Measurements from ENCODE around the gene PUM1.
"Not testable (repeated sequence)": the region's sequence is repeated elsewhere in the genome, so short reads cannot be mapped to it uniquely, and the experiment has no call there.

The PUM1 gene, protein sequence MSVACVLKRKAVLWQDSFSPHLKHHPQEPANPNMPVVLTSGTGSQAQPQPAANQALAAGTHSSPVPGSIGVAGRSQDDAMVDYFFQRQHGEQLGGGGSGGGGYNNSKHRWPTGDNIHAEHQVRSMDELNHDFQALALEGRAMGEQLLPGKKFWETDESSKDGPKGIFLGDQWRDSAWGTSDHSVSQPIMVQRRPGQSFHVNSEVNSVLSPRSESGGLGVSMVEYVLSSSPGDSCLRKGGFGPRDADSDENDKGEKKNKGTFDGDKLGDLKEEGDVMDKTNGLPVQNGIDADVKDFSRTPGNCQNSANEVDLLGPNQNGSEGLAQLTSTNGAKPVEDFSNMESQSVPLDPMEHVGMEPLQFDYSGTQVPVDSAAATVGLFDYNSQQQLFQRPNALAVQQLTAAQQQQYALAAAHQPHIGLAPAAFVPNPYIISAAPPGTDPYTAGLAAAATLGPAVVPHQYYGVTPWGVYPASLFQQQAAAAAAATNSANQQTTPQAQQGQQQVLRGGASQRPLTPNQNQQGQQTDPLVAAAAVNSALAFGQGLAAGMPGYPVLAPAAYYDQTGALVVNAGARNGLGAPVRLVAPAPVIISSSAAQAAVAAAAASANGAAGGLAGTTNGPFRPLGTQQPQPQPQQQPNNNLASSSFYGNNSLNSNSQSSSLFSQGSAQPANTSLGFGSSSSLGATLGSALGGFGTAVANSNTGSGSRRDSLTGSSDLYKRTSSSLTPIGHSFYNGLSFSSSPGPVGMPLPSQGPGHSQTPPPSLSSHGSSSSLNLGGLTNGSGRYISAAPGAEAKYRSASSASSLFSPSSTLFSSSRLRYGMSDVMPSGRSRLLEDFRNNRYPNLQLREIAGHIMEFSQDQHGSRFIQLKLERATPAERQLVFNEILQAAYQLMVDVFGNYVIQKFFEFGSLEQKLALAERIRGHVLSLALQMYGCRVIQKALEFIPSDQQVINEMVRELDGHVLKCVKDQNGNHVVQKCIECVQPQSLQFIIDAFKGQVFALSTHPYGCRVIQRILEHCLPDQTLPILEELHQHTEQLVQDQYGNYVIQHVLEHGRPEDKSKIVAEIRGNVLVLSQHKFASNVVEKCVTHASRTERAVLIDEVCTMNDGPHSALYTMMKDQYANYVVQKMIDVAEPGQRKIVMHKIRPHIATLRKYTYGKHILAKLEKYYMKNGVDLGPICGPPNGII

DNA sequence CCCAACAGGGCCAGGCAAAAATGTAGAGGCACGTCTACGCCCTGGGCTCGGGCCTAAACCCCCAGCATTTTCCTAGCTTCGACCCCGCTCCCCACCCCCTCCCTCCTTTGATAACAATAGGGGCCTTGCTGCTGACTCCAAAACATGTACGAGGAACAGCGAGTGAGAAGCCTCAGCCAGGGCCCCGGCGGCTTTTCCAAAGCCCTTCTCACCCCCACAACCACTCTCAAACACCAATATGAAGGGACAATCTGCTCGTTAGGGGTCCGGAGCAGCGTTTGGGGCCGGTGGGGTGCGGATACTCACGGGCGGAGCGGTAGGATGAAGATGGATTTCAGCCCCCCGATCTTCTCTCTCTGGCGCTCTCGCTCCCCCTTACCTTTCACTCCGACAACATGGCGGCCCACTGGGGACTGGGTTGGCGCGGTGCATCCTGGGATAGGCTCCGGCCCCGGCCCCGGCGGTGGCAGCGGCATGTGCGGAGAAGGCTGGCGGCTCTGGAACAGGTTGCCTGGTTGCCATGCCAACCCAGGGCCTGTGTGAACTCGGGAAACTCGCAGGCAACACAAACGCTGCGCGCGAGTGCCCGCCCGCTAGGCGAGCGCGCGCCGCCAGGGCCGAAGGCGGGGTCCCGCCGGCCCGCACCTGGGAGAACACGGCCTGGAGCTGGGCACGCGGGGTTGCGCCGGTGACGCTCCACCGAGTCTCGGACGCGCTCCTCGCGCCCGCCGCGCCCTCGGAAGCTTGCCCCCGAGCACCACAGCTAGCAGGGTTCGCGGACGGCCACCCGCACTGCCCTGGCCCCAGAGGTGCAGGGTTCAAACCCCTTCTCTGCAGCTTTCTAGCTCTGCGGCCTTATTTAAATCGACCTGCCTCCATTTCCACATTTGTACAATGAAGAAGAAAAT, at the start of gene PUM1:
TSS of gene PUM1 (minus strand) at position 408 of the 908 bp plus-strand sequence. CDS start 6,151 bp downstream, outside the sequence.
- in situ Hi-C loops (cut with MboI; ENCODE audit: low sequenced_read_pairs) = no loop called here

DNA sequence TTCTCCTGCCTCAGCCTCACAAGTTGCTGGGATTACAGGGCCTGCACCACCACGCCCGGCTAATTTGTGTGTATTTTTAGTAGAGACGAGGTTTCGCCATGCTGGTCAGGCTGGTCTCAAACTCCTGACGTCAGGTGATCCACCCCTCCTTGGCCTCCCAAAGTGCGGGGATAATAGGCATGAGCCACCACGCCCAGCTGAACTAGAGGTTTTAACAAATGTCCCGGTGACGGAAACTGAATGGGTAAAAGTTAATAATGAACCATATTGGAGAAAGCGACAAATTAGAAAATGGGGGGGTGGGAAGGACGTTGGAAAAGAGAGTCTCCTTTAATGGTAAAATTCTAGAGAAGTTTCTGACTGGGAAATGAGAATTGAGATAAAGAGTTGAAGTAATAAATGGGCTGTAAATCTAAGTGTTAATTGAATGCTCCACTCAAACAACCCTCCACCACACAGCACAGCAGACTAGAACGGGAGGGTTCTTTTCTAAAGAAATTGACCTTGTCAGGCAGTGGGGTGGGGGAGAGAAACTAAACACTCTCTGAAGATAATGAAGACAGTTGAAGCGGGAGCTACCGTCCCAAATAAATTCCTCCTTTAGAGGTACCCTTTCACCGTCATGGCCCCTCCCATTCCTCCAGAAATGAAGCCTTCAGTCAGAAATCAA, 46.9 kb upstream of the PUM1 start:
- in situ Hi-C loops (cut with MboI; ENCODE audit: low sequenced_read_pairs) = no loop called here

DNA sequence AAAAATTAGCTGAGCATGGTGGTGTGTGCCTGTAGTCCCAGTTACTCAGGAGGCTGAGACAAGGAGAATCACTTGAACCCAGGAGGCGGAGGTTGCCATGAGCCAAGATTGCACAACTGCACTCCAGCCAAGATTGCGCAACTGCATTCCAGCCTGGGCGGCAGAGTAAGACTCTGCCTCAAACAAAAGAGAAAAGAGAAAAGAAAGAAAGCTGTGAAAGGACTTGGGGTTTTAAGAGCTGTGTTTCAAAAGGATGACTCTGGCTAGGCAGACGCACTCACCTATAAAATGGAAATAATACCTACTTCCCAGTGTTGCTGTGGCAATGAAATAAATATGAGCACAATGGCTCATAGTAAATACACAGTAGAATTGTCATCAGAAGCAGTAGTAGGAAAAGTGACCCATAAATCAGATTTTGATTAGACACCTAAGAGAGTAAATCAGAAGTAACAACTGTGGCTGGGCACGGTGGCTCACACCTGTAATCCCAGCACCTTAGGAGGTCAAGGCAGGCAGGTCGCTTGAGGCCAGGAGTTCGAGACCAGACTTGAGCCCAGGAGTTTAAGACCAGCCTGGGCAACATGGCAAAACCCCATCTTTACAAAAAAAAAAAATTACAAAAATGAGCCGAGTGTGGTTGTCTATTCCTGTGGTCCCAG, 45.9 kb upstream of the PUM1 start:
- in situ Hi-C loops (cut with MboI; ENCODE audit: low sequenced_read_pairs) = no loop called here

DNA sequence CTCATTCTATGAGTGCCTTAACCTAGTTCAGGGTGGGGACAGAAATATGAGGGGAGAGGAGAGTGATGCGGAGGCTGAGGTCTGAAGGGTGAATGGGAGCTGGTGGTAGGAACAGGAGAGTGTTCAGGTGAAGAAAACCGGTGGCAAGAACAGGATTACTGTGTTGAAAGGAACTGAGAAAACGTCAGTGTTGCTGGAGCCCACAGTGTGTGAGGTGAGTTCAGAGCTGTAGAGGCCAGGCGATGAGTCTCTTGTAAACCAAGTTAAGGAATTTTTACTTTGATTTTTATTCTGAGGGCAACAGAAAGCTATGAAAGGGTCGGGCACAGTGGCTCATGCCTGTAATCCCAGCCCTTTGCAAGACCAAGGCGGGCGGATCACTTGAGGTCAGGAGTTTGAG, 45.3 kb upstream of the PUM1 start:
- in situ Hi-C loops (cut with MboI; ENCODE audit: low sequenced_read_pairs) = no loop called here

DNA sequence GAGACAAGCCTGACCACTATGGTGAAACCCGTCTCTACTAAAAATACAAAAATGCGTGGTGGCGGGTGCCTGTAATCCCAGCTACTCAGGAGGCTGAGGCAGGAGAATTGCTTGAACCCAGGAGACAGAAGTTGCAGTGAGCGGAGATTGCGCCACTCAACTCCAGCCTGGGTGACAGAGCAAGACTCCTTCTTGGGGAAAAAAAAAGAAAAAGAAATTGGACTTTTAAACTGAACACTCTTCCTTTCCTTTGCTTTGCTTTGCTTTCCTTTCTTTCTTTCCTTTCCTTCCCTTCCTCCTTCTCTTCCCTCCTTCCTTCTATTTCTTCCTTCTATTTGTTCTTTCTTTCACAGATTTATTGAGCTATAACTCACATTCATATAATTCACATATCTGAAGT, 43.3 kb upstream of the PUM1 start:
- in situ Hi-C loops (cut with MboI; ENCODE audit: low sequenced_read_pairs) = no loop called here

DNA sequence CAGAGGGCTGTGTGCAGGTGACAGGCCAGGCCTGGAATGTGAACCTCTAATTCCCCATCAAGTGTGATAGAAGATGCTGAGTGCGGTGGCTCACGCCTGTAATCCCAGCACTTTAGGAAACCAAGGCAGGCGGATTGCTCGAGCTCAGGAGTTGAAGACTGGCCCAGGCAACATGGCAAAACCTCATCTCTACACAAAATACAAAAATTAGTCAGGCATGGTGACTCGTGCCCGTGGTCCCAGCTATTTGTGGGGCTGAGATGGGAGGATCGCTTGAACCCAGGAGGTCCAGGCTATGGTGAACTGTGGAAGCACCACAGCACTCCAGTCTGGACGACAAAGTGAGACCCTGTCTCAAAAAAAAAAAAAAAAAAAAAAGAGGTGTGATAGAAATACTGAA, 40.1 kb upstream of the PUM1 start:
- in situ Hi-C loops (cut with MboI; ENCODE audit: low sequenced_read_pairs) = no loop called here

DNA sequence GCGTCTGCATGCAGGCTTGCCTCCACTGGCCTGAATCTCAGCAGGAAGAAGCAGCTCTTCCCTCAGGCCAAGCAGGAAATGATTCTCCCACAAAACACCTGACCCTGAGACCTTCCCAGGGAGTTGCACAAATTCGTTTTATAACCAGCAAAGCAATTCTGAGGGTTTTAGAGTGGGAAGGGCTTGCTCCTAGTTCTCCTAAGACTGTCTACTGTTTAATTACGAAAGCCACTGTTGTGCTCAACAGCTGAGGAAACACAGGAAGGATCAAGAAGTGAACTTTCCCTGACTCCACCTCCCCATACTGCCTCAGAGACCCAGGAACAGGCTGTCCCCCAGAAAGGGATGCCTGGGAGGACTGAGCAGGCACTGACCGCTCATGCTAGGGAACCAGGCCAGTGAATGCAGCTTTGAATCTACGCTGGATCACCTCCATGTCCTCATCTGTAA, 37.0 kb upstream of the PUM1 start:
- in situ Hi-C loops (cut with MboI; ENCODE audit: low sequenced_read_pairs) = no loop called here

DNA sequence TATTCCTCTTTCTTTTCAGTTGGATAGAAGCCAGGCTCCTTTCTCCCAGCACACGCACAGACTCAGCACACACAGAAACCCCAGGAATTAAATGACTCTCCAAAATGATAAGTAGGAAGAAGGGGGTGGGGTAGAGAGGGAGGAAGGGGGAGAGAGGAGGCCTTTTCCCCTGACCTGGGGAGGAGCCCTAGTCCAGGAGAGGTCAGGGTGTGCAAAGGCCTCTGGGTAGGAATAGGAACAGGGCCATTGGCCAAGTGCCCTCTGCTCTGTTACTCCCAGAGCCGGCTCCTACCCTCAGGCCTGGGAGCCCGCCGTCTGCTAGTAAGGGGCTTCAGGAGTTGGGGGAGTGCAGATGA, 35.6 kb upstream of the PUM1 start:
- in situ Hi-C loops (cut with MboI; ENCODE audit: low sequenced_read_pairs) = no loop called here

DNA sequence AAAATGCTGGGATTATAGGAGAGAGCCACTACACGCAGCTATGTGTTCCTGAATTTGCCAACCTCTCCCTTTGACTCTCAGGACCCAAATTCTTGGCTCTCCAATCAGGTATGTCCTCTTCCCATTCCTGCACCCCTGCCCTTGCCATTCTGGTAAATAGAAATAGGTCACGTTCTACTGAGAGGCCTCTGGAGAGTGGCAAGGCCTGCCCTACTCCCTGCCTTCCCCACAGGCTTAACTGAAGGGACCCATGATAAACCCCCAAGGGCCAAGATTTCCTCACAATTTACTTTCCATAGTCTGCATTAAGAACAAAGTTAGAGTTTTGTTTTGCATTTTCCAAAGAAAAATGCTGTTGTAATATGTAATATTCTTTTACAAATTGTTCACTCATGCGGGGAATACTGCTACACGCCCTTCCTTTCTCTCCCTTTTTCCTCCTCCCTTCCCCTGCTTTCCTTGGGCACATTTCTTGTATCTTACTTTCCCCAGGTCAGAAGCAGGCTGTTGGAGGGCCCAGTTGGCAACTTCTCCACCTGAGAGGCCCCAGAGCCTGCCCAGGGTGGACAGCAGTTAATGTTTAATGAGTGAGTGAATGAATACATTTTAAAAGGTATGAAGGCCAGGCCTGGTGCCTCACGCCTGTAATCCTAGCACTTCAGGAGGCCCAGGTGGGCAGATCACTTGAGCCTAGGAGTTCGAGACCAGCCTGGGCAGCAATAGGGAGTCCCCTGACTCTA, 33.9 kb upstream of the PUM1 start:
- in situ Hi-C loops (cut with MboI; ENCODE audit: low sequenced_read_pairs) = no loop called here

DNA sequence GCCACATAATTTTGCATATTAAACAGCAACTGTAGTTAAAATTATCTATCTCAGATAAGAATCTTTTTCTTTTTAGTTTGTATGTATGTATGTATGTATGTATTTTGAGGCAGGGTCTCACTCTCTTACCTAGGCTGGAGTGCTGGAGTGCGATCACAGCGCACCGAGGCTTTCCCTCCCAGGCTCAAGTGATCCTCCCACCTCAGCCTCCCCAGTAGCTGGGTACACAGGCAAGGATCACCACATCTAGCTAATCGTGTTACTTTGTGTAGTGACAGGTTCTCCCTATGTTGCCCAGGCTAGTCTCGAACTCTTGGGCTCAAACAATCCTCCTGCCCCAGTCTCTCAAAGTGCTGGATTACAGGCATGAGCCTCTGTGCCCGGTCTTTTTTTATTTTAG, 30.5 kb upstream of the PUM1 start:
- in situ Hi-C loops (cut with MboI; ENCODE audit: low sequenced_read_pairs) = no loop called here

DNA sequence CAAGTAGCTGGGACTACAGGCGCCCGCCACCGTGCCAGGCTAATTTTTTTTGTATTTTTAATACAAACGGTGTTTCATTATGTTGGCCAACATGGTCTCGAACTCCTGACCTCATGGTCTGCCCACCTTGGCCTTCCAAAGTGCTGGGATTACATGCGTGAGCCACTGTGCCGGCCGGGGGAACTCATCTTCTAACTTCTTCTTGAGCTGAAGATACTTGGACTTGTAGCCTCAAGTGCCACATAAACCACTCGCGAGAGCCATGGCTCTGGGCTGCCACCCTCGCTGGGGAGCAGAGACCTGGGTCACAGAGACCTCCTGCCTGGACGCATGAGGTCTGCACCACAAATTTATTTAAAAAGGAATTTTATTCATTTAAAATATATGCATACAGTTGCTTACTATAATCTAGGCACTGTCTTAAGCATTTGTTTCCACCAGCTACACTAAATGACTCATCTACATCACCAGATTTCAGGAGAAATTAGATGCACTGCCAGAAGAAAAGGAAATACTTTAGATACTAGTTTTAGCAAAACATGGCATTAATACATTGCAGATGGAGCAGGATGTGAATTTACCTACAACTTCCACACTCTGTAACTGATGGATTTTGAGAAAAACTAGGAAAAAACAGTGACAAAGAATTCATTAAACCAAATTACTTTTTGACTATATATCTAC, 29.9 kb upstream of the PUM1 start:
- in situ Hi-C loops (cut with MboI; ENCODE audit: low sequenced_read_pairs) = no loop called here

DNA sequence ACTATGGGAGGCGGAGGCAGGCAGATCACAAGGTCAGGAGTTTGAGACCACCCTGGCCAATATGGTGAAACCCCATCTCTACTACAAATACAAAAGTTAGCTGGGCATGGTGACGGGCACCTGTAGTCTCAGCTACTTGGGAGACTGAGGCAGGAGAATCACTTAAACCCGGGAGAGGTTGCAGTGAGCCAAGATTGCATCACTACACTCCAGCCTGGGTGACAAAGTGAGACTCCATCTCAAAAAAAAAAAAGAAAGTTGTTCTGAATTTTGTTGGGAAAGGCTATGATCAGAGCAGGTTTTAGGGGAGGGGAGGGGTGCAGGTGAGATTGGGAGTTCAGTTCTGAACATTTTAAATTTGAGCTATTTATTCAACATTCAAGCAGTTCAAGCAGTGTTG, 22.6 kb upstream of the PUM1 start:
- in situ Hi-C loops (cut with MboI; ENCODE audit: low sequenced_read_pairs) = not testable (repeated sequence)

DNA sequence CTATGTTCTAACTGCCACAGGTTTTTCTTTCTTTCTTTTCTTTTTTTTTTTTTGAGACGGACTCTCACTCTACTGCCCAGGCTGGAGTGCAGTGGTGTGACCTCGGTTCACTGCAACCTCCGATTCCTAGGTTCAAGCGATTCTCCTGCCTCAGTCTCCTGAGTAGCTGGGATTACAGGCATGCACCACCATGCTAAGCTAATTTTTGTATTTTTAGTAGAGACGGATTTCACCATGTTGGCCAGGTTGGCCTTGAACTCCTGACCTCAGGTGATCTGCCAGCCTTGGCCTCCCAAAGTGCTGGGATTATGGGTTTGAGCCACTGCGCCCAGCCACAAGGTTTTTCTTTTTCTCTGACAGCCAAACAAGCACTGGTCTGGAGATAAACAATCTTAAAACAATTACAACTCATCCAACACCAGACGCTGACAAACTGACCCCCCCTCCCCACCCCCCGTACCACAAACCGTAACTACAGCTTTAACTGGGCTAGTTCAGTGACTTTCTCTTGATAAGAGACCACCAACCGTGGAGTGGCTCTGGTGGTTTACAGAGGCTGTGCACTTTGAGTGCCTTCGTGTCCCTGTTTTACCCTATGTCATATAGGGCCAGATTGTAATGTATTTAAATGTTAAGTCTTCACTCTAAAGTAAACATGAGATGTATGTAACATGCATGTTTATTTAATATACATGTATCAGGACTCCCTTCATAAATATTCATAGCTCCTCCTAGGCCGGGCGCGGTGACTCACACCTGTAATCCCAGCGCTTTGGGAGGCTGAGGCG, 19.5 kb upstream of the PUM1 start:
- in situ Hi-C loops (cut with MboI; ENCODE audit: low sequenced_read_pairs) = no loop called here

DNA sequence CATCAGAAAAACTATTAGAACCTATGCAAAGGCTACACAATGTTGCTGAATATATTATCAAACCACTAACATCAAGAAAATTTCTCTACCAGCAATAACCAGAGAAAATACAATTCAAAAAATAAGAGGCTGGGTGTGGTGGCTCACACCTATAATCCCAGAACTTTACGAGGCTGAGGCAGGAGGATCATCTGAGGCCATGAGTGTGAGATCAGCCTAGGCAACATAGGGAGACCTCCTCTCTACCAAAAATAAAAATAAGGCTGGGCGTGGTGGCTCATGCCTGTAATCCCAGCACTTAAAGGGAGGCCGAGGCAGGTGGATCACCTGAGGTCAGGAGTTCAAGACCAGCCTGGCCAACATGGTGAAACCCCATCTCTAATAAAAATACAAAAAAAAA, 16.9 kb upstream of the PUM1 start:
- in situ Hi-C loops (cut with MboI; ENCODE audit: low sequenced_read_pairs) = no loop called here

DNA sequence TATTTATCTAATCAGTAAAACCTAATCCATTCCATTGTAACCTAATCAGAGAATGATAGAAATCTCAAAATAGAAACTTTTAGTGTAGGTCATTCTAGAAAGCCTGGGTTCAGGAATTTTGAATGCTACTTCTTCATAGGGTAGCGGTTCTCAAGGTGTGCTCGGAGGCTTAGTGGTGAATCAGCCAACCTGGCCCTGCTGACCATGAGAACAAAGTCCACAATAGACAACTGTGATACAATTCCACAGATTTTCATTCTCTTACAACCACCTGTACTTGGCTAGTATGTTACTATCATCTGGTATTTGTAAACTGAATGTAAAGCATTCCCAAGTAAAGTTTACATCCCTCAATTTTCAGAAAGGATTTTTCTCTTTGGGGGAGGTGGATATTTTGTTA, 7.5 kb upstream of the PUM1 start:
- in situ Hi-C loops (cut with MboI; ENCODE audit: low sequenced_read_pairs) = no loop called here

DNA sequence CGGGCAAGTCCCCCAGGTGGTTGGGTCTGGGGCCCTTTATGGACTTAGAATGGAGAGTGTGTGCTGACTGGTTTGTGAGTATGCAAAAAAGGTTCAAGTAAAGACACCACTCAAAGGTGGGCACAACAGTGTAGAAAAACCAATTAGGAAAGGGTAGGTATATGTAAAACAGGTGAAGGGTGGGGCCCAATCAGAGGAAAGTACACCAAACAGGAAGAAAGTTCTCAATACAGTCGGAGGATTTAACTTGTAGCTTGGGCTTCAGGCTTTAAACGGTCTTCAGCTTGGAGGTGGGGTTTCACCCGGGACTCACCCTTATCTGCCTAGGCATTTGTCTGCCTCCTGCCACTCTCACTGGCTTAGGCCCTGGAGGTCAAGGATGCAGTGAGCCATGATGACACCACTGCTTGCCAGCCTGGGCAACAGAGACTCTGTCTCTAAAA, 6.8 kb upstream of the PUM1 start:
- in situ Hi-C loops (cut with MboI; ENCODE audit: low sequenced_read_pairs) = no loop called here

DNA sequence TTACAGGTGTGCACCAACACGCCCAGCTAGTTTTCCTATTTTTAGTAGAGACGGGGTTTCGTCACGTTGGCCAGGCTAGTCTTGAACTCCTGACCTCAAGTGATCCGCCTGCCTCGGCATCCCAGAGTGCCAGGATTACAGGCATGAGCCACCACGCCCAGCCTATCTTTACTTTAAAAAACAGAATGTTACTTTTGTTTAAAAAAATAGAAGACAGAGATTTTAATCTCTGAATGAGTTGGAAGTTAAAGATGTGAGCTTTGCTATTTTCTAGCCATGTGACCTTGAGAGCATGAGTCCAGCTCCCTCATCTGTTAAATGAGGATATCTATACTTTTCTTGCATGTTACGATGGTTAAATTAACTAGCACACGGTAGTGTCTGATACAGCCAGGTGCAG, 3.9 kb upstream of the PUM1 start:
- in situ Hi-C loops (cut with MboI; ENCODE audit: low sequenced_read_pairs) = no loop called here

Measured in hTERT RPE-1 (cell line).